ENCODE measurements around the gene SORBS2. TPM values are rescaled to one million over a fixed set of nuclear protein-coding genes. Genes with fewer than 3 reads are reported as not detected.

SORBS2 gene
- total and polyA plus RNA-seq, 2 of the 8 experiments (the other 6 are each of a cell fraction or from before 2014, with no cell fraction given) = 73.0 to 87.1 TPM

DNA sequence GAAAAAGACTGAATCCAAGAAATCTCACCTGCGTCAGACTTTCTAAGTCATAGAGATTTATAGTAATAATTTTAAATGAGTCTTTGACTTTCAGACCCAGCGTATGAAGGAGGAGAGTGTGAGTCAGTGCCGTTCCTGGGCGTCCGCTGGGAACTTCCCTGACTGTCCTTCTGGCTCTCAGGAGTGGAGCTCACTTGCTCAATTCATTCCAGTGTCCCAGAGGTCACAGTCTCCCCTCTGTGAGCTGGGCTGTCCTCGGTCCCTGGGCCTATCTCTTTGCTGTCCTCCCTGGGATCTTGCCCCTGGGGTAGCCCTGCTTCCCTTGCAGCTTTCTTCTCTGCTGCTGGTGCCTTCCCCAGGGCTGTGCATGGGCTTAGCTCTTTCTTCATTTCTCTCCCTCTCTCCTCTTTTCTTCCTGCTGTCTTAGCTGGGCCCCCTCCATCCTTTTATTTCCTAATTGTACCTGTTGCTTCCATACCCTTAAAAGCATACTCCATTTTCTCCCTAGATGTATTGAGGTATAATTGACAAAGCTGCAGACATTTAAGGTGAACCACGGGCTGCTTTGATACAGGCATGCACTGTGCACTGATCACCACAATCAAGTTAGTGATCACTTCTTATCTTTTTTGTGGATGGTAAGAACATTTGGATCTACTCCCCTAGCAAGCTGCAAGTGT lies 11.6 kb downstream of the SORBS2 start (continued):
- TF ChIP-seq, protein P1, sequence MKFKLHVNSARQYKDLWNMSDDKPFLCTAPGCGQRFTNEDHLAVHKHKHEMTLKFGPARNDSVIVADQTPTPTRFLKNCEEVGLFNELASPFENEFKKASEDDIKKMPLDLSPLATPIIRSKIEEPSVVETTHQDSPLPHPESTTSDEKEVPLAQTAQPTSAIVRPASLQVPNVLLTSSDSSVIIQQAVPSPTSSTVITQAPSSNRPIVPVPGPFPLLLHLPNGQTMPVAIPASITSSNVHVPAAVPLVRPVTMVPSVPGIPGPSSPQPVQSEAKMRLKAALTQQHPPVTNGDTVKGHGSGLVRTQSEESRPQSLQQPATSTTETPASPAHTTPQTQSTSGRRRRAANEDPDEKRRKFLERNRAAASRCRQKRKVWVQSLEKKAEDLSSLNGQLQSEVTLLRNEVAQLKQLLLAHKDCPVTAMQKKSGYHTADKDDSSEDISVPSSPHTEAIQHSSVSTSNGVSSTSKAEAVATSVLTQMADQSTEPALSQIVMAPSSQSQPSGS (IDR thresholded peaks at IDR 0.05; ENCODE audit: low read length) = no peak
- no peak for TF ChIP-seq SP1 (IDR thresholded peaks at IDR 0.05; ENCODE audit: low read depth, low read length)
- TF ChIP-seq ZNF274 (IDR thresholded peaks at IDR 0.05; ENCODE audit: borderline replicate concordance, extremely low read depth, low read length) = no peak
- no peak for TF ChIP-seq TAF7 (optimal IDR thresholded peaks at IDR 0.05; ENCODE audit: borderline replicate concordance, low read depth, low read length)
- TF ChIP-seq SRF (IDR thresholded peaks at IDR 0.05; ENCODE audit: low read depth, low read length) = no peak
- no peak for TF ChIP-seq SIRT6 (IDR thresholded peaks at IDR 0.05; ENCODE audit: low read length)
